GM13976 (cell line): ENCODE results near the gene RBM42.
A peak's percentile ranks its signal among the peaks of the same experiment; 100 is the strongest.
"Not testable (repeated sequence)": the region's sequence is repeated elsewhere in the genome, so short reads cannot be mapped to it uniquely, and the experiment has no call there.

Experiments
- DNase-seq: peaks from one replicate; pipeline ENCODE4 v3.0.0; 2012; ENCODE audit warnings: low spot score
- CTCF ChIP-seq: IDR thresholded peaks from 2 replicates; pipeline ENCODE4 v1.5.1; 2012; ENCODE audit warnings: borderline replicate concordance, mild to moderate bottlenecking; ENCODE audit not compliant: insufficient read depth; ENCODE audit errors: extremely low read depth, missing control alignments, control extremely low read depth
- in situ Hi-C: fragments of 300-500 bp; cut with MboI; formaldehyde crosslinking; loops from one replicate; pipeline ENCODE4 v1.12.0; 2022; ENCODE audit warnings: low sequenced_read_pairs, mixed read lengths, inconsistent platforms; ENCODE audit not compliant: unreplicated experiment

RBM42 gene

GRCh38 chr19:35645680-35646511 lies 17.1 kb downstream of the RBM42 start:
- no peak for DNase-seq
- no peak for TF ChIP-seq CTCF
- in situ Hi-C loops, result no loop called here

- no peak for TF ChIP-seq CTCF
- peak; percentile 98 for DNase-seq
- in situ Hi-C loops, result no loop called here
Measured at GRCh38 chr19:35648017-35648961, 19.5 kb downstream of the RBM42 start, which contains the start of gene COX6B1. Gene COX6B1, plus strand, starts transcription at chr19:35648323. Its CDS starts 2,921 bp downstream, at chr19:35651244.

- no peak for TF ChIP-seq CTCF
- DNase-seq, result no peak
- in situ Hi-C loops, result no loop called here
Measured at GRCh38 chr19:35650581-35650980, 21.7 kb downstream of the RBM42 start.

GRCh38 chr19:35654828-35655227 lies 26.0 kb downstream of the RBM42 start:
- in situ Hi-C loops, result not testable (repeated sequence)

GRCh38 chr19:35655600-35655999 lies 26.8 kb downstream of the RBM42 start:
- in situ Hi-C loops, result no loop called here
- no peak for TF ChIP-seq CTCF
- no peak for DNase-seq

More at GRCh38 chr19:35654828-35655227, 26.0 kb downstream of the RBM42 start:
- not testable (repeated sequence) for DNase-seq

GRCh38 chr19:35656700-35657099 lies 27.9 kb downstream of the RBM42 start:
- in situ Hi-C loops, result no loop called here
- TF ChIP-seq CTCF, result no peak
- no peak for DNase-seq
